T-helper 2 cell treated with Interferon-gamma antibody and Interleukin-4, amounts not matched to agents 5 μg/mL and 100 μg/mL, for 36 hours (primary cell): Measurements from ENCODE around the gene PLPPR4.

ENCODE experiments used
- DNase-seq: peaks from one replicate; pipeline ENCODE4 v3.0.0; 2021; ENCODE audit warnings: low spot score
- H3K27ac Mint-ChIP-seq: one replicate; pipeline ENCODE4 v1.8.0; 2021; ENCODE audit warnings: mild to moderate bottlenecking, mixed read lengths
- H3K27me3 Mint-ChIP-seq: one replicate; pipeline ENCODE4 v1.8.0; 2021; ENCODE audit warnings: low read depth, mixed read lengths
- H3K36me3 Mint-ChIP-seq: one replicate; pipeline ENCODE4 v1.8.0; 2021; ENCODE audit warnings: low read depth, mixed read lengths
- H3K4me1 Mint-ChIP-seq: one replicate; pipeline ENCODE4 v1.8.0; 2021; ENCODE audit warnings: low read depth, mixed read lengths
- H3K4me3 Mint-ChIP-seq: one replicate; pipeline ENCODE4 v1.8.0; 2022; ENCODE audit warnings: mild to moderate bottlenecking, moderate library complexity, mixed read lengths
- H3K9me3 Mint-ChIP-seq: one replicate; pipeline ENCODE4 v1.8.0; 2021; ENCODE audit warnings: mixed read lengths

PLPPR4 gene

GRCh38 chr1:99347041-99347684 is 82.9 kb downstream of the PLPPR4 start:
- Mint-ChIP-seq H3K27ac (no peak overlapping the region), H3K4me3 (no peak overlapping the region)

GRCh38 chr1:99348397-99349132 is 84.3 kb downstream of the PLPPR4 start:
- no peaks in the 10 kb centered on the region for H3K9me3 Mint-ChIP-seq
- no peaks in the 10 kb centered on the region for H3K4me1 Mint-ChIP-seq
- H3K36me3 Mint-ChIP-seq, result no peaks in the 10 kb centered on the region
- H3K27ac Mint-ChIP-seq, result no peak overlapping the region
- H3K4me3 Mint-ChIP-seq, result no peak overlapping the region
- no peaks in the 10 kb centered on the region for H3K27me3 Mint-ChIP-seq
- DNase-seq, result no peak

More at GRCh38 chr1:99347041-99347684, 82.9 kb downstream of the PLPPR4 start:
- Mint-ChIP-seq H3K27me3 (no peaks in the 10 kb centered on the region), H3K4me1 (no peaks in the 10 kb centered on the region), H3K9me3 (peaks cover 4% of the 10 kb centered on the region), H3K36me3 (no peaks in the 10 kb centered on the region)
- DNase-seq, result no peak

GRCh38 chr1:99352821-99353220 is 88.5 kb downstream of the PLPPR4 start:
- H3K27ac Mint-ChIP-seq, result no peak overlapping the region
- H3K27me3 Mint-ChIP-seq, result no peaks in the 10 kb centered on the region
- no peak for DNase-seq
- no peaks in the 10 kb centered on the region for H3K4me1 Mint-ChIP-seq
- no peaks in the 10 kb centered on the region for H3K36me3 Mint-ChIP-seq
- no peaks in the 10 kb centered on the region for H3K9me3 Mint-ChIP-seq
- no peak overlapping the region for H3K4me3 Mint-ChIP-seq

GRCh38 chr1:99358770-99359169 is 94.5 kb downstream of the PLPPR4 start:
- Mint-ChIP-seq H3K27ac (no peak overlapping the region), H3K36me3 (no peaks in the 10 kb centered on the region), H3K4me1 (no peaks in the 10 kb centered on the region), H3K4me3 (no peak overlapping the region), H3K27me3 (no peaks in the 10 kb centered on the region), H3K9me3 (no peaks in the 10 kb centered on the region)
- no peak for DNase-seq
